Activated CD4-positive, alpha-beta memory T cell treated with anti-CD3 and anti-CD28 coated beads for 36 hours (primary cell): Measurements from ENCODE around the gene GOLGA6L22. TPM values are rescaled to one million over a fixed set of nuclear protein-coding genes. Genes with fewer than 3 reads are reported as not detected.
A peak's percentile ranks its signal among the peaks of the same experiment; 100 is the strongest.
"Not testable (repeated sequence)": the region's sequence is repeated elsewhere in the genome, so short reads cannot be mapped to it uniquely, and the experiment has no call there.

Experiments used
- CTCF ChIA-PET: fragments of 350-600 bp; sonication (Branson Sonifier 250); formaldehyde crosslinking; loops from one replicate; lab custom pipeline; 2021; ENCODE audit warnings: antibody characterized with exemption, inconsistent platforms; lab: Charles Lee
- POLR2A ChIA-PET: fragments of 350-600 bp; sonication (Branson Sonifier 250); formaldehyde crosslinking; loops from one replicate; lab custom pipeline; 2021; ENCODE audit warnings: antibody characterized with exemption; lab: Charles Lee
- DNase-seq: peaks from one replicate; pipeline ENCODE4 v3.0.0-alpha.2; 2020
- H3K27ac Mint-ChIP-seq: one replicate; pipeline ENCODE4 v1.8.0; 2021; ENCODE audit warnings: mixed read lengths
- H3K27me3 Mint-ChIP-seq: one replicate; pipeline ENCODE4 v1.8.0; 2021; ENCODE audit warnings: mixed read lengths
- H3K36me3 Mint-ChIP-seq: one replicate; pipeline ENCODE4 v1.8.0; 2021; ENCODE audit warnings: mixed read lengths
- H3K4me1 Mint-ChIP-seq: one replicate; pipeline ENCODE4 v1.8.0; 2021; ENCODE audit warnings: low read depth, mixed read lengths
- H3K4me3 Mint-ChIP-seq: one replicate; pipeline ENCODE4 v1.8.0; 2021; ENCODE audit warnings: mild to moderate bottlenecking, mixed read lengths
- H3K9me3 Mint-ChIP-seq: one replicate; pipeline ENCODE4 v1.8.0; 2021; ENCODE audit warnings: mixed read lengths
- intact Hi-C: fragments of 100-400 bp; cut with micrococcal nuclease; formaldehyde crosslinking; loops from one replicate; pipeline ENCODE4 v1.15.1; 2023
- total RNA-seq, 2 experiments: library from RNA; stranded (reverse); gene quantifications; one replicate each; pipeline ENCODE4 v1.2.3, GENCODE V29; 2021

Gene GOLGA6L22
- total RNA-seq: not detected

GRCh38 chr15:22458603-22459002 lies at the start of gene GOLGA6L22:
Gene GOLGA6L22 (plus strand): TSS chr15:22458903. CDS start chr15:22458994, 91 bp downstream.
- H3K36me3 Mint-ChIP-seq, DNase-seq, CTCF ChIA-PET, POLR2A ChIA-PET, H3K27me3 Mint-ChIP-seq, H3K4me3 Mint-ChIP-seq, H3K9me3 Mint-ChIP-seq, intact Hi-C loops, H3K27ac Mint-ChIP-seq, H3K4me1 Mint-ChIP-seq: not testable (repeated sequence)

GRCh38 chr15:22417288-22417687 lies 41.4 kb upstream of the GOLGA6L22 start:
- H3K36me3 Mint-ChIP-seq, H3K9me3 Mint-ChIP-seq, H3K4me3 Mint-ChIP-seq, H3K27me3 Mint-ChIP-seq, H3K27ac Mint-ChIP-seq, intact Hi-C loops, DNase-seq, CTCF ChIA-PET, H3K4me1 Mint-ChIP-seq, POLR2A ChIA-PET: not testable (repeated sequence)

GRCh38 chr15:22417795-22418194 lies 40.9 kb upstream of the GOLGA6L22 start:
- H3K27ac Mint-ChIP-seq, CTCF ChIA-PET, POLR2A ChIA-PET: not testable (repeated sequence)

GRCh38 chr15:22418212-22418611 lies 40.5 kb upstream of the GOLGA6L22 start:
- H3K36me3 Mint-ChIP-seq, H3K4me1 Mint-ChIP-seq, DNase-seq, H3K9me3 Mint-ChIP-seq, intact Hi-C loops, CTCF ChIA-PET, H3K27me3 Mint-ChIP-seq, H3K4me3 Mint-ChIP-seq, POLR2A ChIA-PET, H3K27ac Mint-ChIP-seq: not testable (repeated sequence)

More at GRCh38 chr15:22417795-22418194, 40.9 kb upstream of the GOLGA6L22 start:
- intact Hi-C loops, H3K36me3 Mint-ChIP-seq, H3K4me3 Mint-ChIP-seq, H3K4me1 Mint-ChIP-seq, DNase-seq, H3K27me3 Mint-ChIP-seq, H3K9me3 Mint-ChIP-seq: not testable (repeated sequence)

GRCh38 chr15:22418666-22419065 lies 40.0 kb upstream of the GOLGA6L22 start:
- H3K9me3 Mint-ChIP-seq, H3K4me1 Mint-ChIP-seq, CTCF ChIA-PET, H3K36me3 Mint-ChIP-seq, POLR2A ChIA-PET, DNase-seq, H3K27me3 Mint-ChIP-seq, intact Hi-C loops, H3K27ac Mint-ChIP-seq, H3K4me3 Mint-ChIP-seq: not testable (repeated sequence)

- H3K4me3 Mint-ChIP-seq, H3K27me3 Mint-ChIP-seq, H3K4me1 Mint-ChIP-seq, H3K9me3 Mint-ChIP-seq, H3K36me3 Mint-ChIP-seq, DNase-seq, CTCF ChIA-PET, H3K27ac Mint-ChIP-seq, intact Hi-C loops, POLR2A ChIA-PET: not testable (repeated sequence)
Observed at GRCh38 chr15:22420340-22420739, 38.4 kb upstream of the GOLGA6L22 start.

GRCh38 chr15:22429426-22429825 lies 29.3 kb upstream of the GOLGA6L22 start:
- H3K36me3 Mint-ChIP-seq, CTCF ChIA-PET, POLR2A ChIA-PET, H3K4me3 Mint-ChIP-seq, DNase-seq, H3K27me3 Mint-ChIP-seq, H3K4me1 Mint-ChIP-seq, intact Hi-C loops, H3K27ac Mint-ChIP-seq, H3K9me3 Mint-ChIP-seq: not testable (repeated sequence)

- H3K36me3 Mint-ChIP-seq, H3K4me3 Mint-ChIP-seq, H3K27ac Mint-ChIP-seq, POLR2A ChIA-PET, intact Hi-C loops, H3K4me1 Mint-ChIP-seq, H3K27me3 Mint-ChIP-seq, CTCF ChIA-PET, H3K9me3 Mint-ChIP-seq: not testable (repeated sequence)
- DNase-seq: peak; percentile 6
Observed at GRCh38 chr15:22431687-22432086, 27.0 kb upstream of the GOLGA6L22 start.

- POLR2A ChIA-PET, H3K36me3 Mint-ChIP-seq, H3K27me3 Mint-ChIP-seq, H3K4me1 Mint-ChIP-seq, H3K9me3 Mint-ChIP-seq, intact Hi-C loops, CTCF ChIA-PET, H3K27ac Mint-ChIP-seq: not testable (repeated sequence)
- DNase-seq: peak; percentile 58
- peak overlapping the region; percentile 72 for H3K4me3 Mint-ChIP-seq
Observed at GRCh38 chr15:22494490-22495113, 35.9 kb downstream of the GOLGA6L22 start.

- H3K36me3 Mint-ChIP-seq, H3K27ac Mint-ChIP-seq, DNase-seq, intact Hi-C loops, H3K9me3 Mint-ChIP-seq, H3K4me3 Mint-ChIP-seq, H3K4me1 Mint-ChIP-seq, H3K27me3 Mint-ChIP-seq, POLR2A ChIA-PET: not testable (repeated sequence)
- CTCF ChIA-PET: interaction anchor here (0.6 kb wide), 1 partner anchor 555 kb away, joined by 8 read pairs; no protein-coding TSS in a partner anchor
Observed at GRCh38 chr15:22497200-22497599, 38.5 kb downstream of the GOLGA6L22 start.

GRCh38 chr15:22498220-22498925 lies 39.7 kb downstream of the GOLGA6L22 start:
- CTCF ChIA-PET, H3K4me1 Mint-ChIP-seq, H3K4me3 Mint-ChIP-seq, H3K36me3 Mint-ChIP-seq, DNase-seq, H3K27ac Mint-ChIP-seq, H3K9me3 Mint-ChIP-seq, intact Hi-C loops, H3K27me3 Mint-ChIP-seq, POLR2A ChIA-PET: not testable (repeated sequence)

- CTCF ChIA-PET, POLR2A ChIA-PET: not testable (repeated sequence)
Observed at GRCh38 chr15:22502272-22502671, 43.6 kb downstream of the GOLGA6L22 start.

GRCh38 chr15:22506959-22507358 lies 48.3 kb downstream of the GOLGA6L22 start:
- H3K36me3 Mint-ChIP-seq, H3K4me3 Mint-ChIP-seq, POLR2A ChIA-PET, H3K27me3 Mint-ChIP-seq, H3K4me1 Mint-ChIP-seq, intact Hi-C loops, H3K9me3 Mint-ChIP-seq, CTCF ChIA-PET, H3K27ac Mint-ChIP-seq, DNase-seq: not testable (repeated sequence)

More at GRCh38 chr15:22502272-22502671, 43.6 kb downstream of the GOLGA6L22 start:
- H3K36me3 Mint-ChIP-seq, H3K4me1 Mint-ChIP-seq, intact Hi-C loops, H3K4me3 Mint-ChIP-seq, DNase-seq, H3K27ac Mint-ChIP-seq, H3K9me3 Mint-ChIP-seq, H3K27me3 Mint-ChIP-seq: not testable (repeated sequence)
